Measurements from ENCODE around the gene MEIS1.

Gene MEIS1

GRCh38 chr2:66569321-66569851 lies 134.5 kb downstream of the MEIS1 start:
- Histone ChIP-seq H3K9me3 (replicated peaks in 1 of 11) (no peaks in the 10 kb centered on the region), H3K27ac (no peak overlapping the region), H3K27me3 (peaks cover 12 to 33% (median 27%) of the 10 kb centered on the region in 11 experiments), H3K4me2 (peak overlapping the region in 7 of 11 experiments; percentile 10 to 44 (median 21); a peak in 8 of 22 replicates), H3K4me1 (peaks cover 0 to 9% (median 6%) of the 10 kb centered on the region in 10 experiments; a peak in 6 of 20 replicates), H3K9ac (no peak overlapping the region), H4K20me1 (peaks cover 0 to 5% (median 0%) of the 10 kb centered on the region in 11 experiments; a peak in 1 of 22 replicates), H3K36me3 (no peaks in the 10 kb centered on the region), H3K4me3 (no peak overlapping the region)
- no peak for TF ChIP-seq Cebpa-rat (IDR thresholded peaks at IDR 0.05)

GRCh38 chr2:66569974-66570373 lies 135.0 kb downstream of the MEIS1 start:
- no peak overlapping the region for H3K9ac ChIP-seq
- H3K4me1 ChIP-seq, result peaks cover 0 to 9% (median 6%) of the 10 kb centered on the region in 10 experiments; a peak in 6 of 20 replicates
- H3K4me2 ChIP-seq, result peak overlapping the region in 3 of 11 experiments; percentile 13 to 35 (median 21); a peak in 4 of 22 replicates
- no peak overlapping the region for H3K27ac ChIP-seq
- peaks cover 18 to 39% (median 33%) of the 10 kb centered on the region in 11 experiments for H3K27me3 ChIP-seq
- H3K36me3 ChIP-seq, result no peaks in the 10 kb centered on the region
- peaks cover 0 to 5% (median 0%) of the 10 kb centered on the region in 11 experiments; a peak in 1 of 22 replicates for H4K20me1 ChIP-seq
- H3K9me3 ChIP-seq (replicated peaks in 1 of 11), result no peaks in the 10 kb centered on the region
- H3K4me3 ChIP-seq, result no peak overlapping the region
- no peak for TF ChIP-seq Cebpa-rat (IDR thresholded peaks at IDR 0.05)

- H3K36me3 ChIP-seq, result no peaks in the 10 kb centered on the region
- H3K27me3 ChIP-seq, result peaks cover 22 to 44% (median 38%) of the 10 kb centered on the region in 11 experiments
- H3K4me2 ChIP-seq, result no peak overlapping the region
- peaks cover 0 to 2% (median under 1%) of the 10 kb centered on the region in 11 experiments; a peak in 2 of 22 replicates for H3K9me3 ChIP-seq (replicated peaks in 1 of 11)
- H3K4me1 ChIP-seq, result peaks cover 0 to 9% (median 6%) of the 10 kb centered on the region in 10 experiments; a peak in 7 of 20 replicates
- H3K4me3 ChIP-seq, result no peak overlapping the region
- no peak overlapping the region for H3K9ac ChIP-seq
- H4K20me1 ChIP-seq, result peaks cover 0 to 6% (median 0%) of the 10 kb centered on the region in 11 experiments; a peak in 2 of 22 replicates
- no peak overlapping the region for H3K27ac ChIP-seq
- TF ChIP-seq Cebpa-rat (IDR thresholded peaks at IDR 0.05), result no peak
Observed at GRCh38 chr2:66570471-66570870, 135.5 kb downstream of the MEIS1 start.

- TF ChIP-seq Cebpa-rat (IDR thresholded peaks at IDR 0.05), result no peak
- Histone ChIP-seq H3K27ac (no peak overlapping the region), H3K27me3 (peaks cover 37 to 59% (median 53%) of the 10 kb centered on the region in 11 experiments), H3K4me3 (no peak overlapping the region), H3K4me2 (no peak overlapping the region), H3K4me1 (peaks cover 0 to 9% (median 6%) of the 10 kb centered on the region in 10 experiments; a peak in 7 of 20 replicates), H3K36me3 (no peaks in the 10 kb centered on the region), H3K9ac (no peak overlapping the region), H3K9me3 (replicated peaks in 1 of 11) (peaks cover 5 to 14% (median 13%) of the 10 kb centered on the region in 11 experiments; a peak in 19 of 22 replicates), H4K20me1 (peaks cover 0 to 18% (median 6%) of the 10 kb centered on the region in 11 experiments; a peak in 11 of 22 replicates)
Observed at GRCh38 chr2:66571918-66572317, 137.0 kb downstream of the MEIS1 start.

- Histone ChIP-seq H3K36me3 (no peaks in the 10 kb centered on the region), H3K4me1 (peaks cover 0 to 9% (median 6%) of the 10 kb centered on the region in 10 experiments; a peak in 7 of 20 replicates), H4K20me1 (peaks cover 0 to 22% (median 11%) of the 10 kb centered on the region in 11 experiments; a peak in 12 of 22 replicates), H3K4me3 (no peak overlapping the region), H3K27me3 (peaks cover 42 to 63% (median 57%) of the 10 kb centered on the region in 11 experiments), H3K9me3 (replicated peaks in 1 of 11) (peaks cover 10 to 19% (median 18%) of the 10 kb centered on the region in 11 experiments; a peak in 20 of 22 replicates), H3K4me2 (no peak overlapping the region), H3K27ac (no peak overlapping the region), H3K9ac (no peak overlapping the region)
- no peak for TF ChIP-seq Cebpa-rat (IDR thresholded peaks at IDR 0.05)
Observed at GRCh38 chr2:66572391-66572790, 137.5 kb downstream of the MEIS1 start.

- H3K9me3 ChIP-seq (replicated peaks in 1 of 11), result peaks cover 15 to 27% (median 21%) of the 10 kb centered on the region in 11 experiments; a peak in 20 of 22 replicates
- peaks cover 0 to 33% (median 21%) of the 10 kb centered on the region in 11 experiments; a peak in 15 of 22 replicates for H4K20me1 ChIP-seq
- H3K27ac ChIP-seq, result no peak overlapping the region
- H3K4me2 ChIP-seq, result no peak overlapping the region
- H3K4me3 ChIP-seq, result no peak overlapping the region
- no peak for TF ChIP-seq Cebpa-rat (IDR thresholded peaks at IDR 0.05)
- no peaks in the 10 kb centered on the region for H3K36me3 ChIP-seq
- H3K9ac ChIP-seq, result no peak overlapping the region
- H3K27me3 ChIP-seq, result peaks cover 52 to 74% (median 68%) of the 10 kb centered on the region in 11 experiments
- H3K4me1 ChIP-seq, result peaks cover 0 to 9% (median 6%) of the 10 kb centered on the region in 10 experiments; a peak in 7 of 20 replicates
Observed at GRCh38 chr2:66573416-66573815, 138.5 kb downstream of the MEIS1 start.

- H3K36me3 ChIP-seq, result no peaks in the 10 kb centered on the region
- no peak overlapping the region for H3K4me2 ChIP-seq
- no peak for TF ChIP-seq Cebpa-rat (IDR thresholded peaks at IDR 0.05)
- H3K27ac ChIP-seq, result no peak overlapping the region
- H3K27me3 ChIP-seq, result peaks cover 56 to 78% (median 72%) of the 10 kb centered on the region in 11 experiments
- H3K9me3 ChIP-seq (replicated peaks in 1 of 11), result peaks cover 15 to 27% (median 21%) of the 10 kb centered on the region in 11 experiments; a peak in 20 of 22 replicates
- peaks cover 0 to 9% (median 6%) of the 10 kb centered on the region in 10 experiments; a peak in 7 of 20 replicates for H3K4me1 ChIP-seq
- H4K20me1 ChIP-seq, result peaks cover 0 to 37% (median 24%) of the 10 kb centered on the region in 11 experiments; a peak in 15 of 22 replicates
- no peak overlapping the region for H3K9ac ChIP-seq
- H3K4me3 ChIP-seq, result no peak overlapping the region
Observed at GRCh38 chr2:66573821-66574233, 138.9 kb downstream of the MEIS1 start.

GRCh38 chr2:66574701-66575624 lies 140.0 kb downstream of the MEIS1 start:
- Histone ChIP-seq H3K36me3 (no peaks in the 10 kb centered on the region), H3K27me3 (peaks cover 67 to 89% (median 83%) of the 10 kb centered on the region in 11 experiments), H3K27ac (no peak overlapping the region), H3K4me1 (no peaks in the 10 kb centered on the region; a peak in 1 of 20 replicates), H3K4me3 (peak overlapping the region in 3 of 10 experiments; percentile 8 to 33 (median 16); a peak in 3 of 20 replicates), H3K4me2 (peak overlapping the region in 4 of 11 experiments; percentile 4 to 63 (median 46); a peak in 9 of 22 replicates), H4K20me1 (peaks cover 0 to 48% (median 24%) of the 10 kb centered on the region in 11 experiments; a peak in 15 of 22 replicates), H3K9me3 (replicated peaks in 1 of 11) (peaks cover 15 to 27% (median 21%) of the 10 kb centered on the region in 11 experiments; a peak in 20 of 22 replicates), H3K9ac (no peak overlapping the region)
- no peak for TF ChIP-seq Cebpa-rat (IDR thresholded peaks at IDR 0.05)

Data from BLaER1 treated with 17β-estradiol and CSF1 and Interleukin-3, amounts not matched to agents 10 nM and 100 nM (cell line).